ENCODE results near the gene COL23A1.
A peak's percentile ranks its signal among the peaks of the same experiment; 100 is the strongest.
"Not testable (repeated sequence)": the region's sequence is repeated elsewhere in the genome, so short reads cannot be mapped to it uniquely, and the experiment has no call there.

The COL23A1 gene

GRCh38 chr5:178587763-178588611 lies 2.2 kb downstream of the COL23A1 start:
- no peak for DNase-seq

GRCh38 chr5:178586396-178586795 lies 3.8 kb downstream of the COL23A1 start:
- no peak for DNase-seq

GRCh38 chr5:178585421-178585820 lies 4.8 kb downstream of the COL23A1 start:
- DNase-seq = not testable (repeated sequence)

GRCh38 chr5:178583279-178583678 lies 6.9 kb downstream of the COL23A1 start:
- DNase-seq = no peak

GRCh38 chr5:178582291-178582690 lies 7.9 kb downstream of the COL23A1 start:
- DNase-seq = no peak

- no peak for DNase-seq
Measured at GRCh38 chr5:178581621-178582020, 8.6 kb downstream of the COL23A1 start.

GRCh38 chr5:178580271-178580955 lies 9.8 kb downstream of the COL23A1 start:
- no peak for DNase-seq

GRCh38 chr5:178577944-178578343 lies 12.2 kb downstream of the COL23A1 start:
- no peak for DNase-seq

GRCh38 chr5:178577376-178577839 lies 12.8 kb downstream of the COL23A1 start:
- no peak for DNase-seq

GRCh38 chr5:178576591-178577351 lies 13.4 kb downstream of the COL23A1 start:
- no peak for DNase-seq

GRCh38 chr5:178573216-178573615 lies 17.0 kb downstream of the COL23A1 start:
- no peak for DNase-seq

- DNase-seq = no peak
Measured at GRCh38 chr5:178572617-178573016, 17.6 kb downstream of the COL23A1 start.

GRCh38 chr5:178569485-178569884 lies 20.7 kb downstream of the COL23A1 start:
- DNase-seq = peak in 1 of 2 experiments; percentile 4

GRCh38 chr5:178564811-178565550 lies 25.2 kb downstream of the COL23A1 start:
- DNase-seq = no peak

- DNase-seq = no peak
Measured at GRCh38 chr5:178564397-178564796, 25.8 kb downstream of the COL23A1 start.

- no peak for DNase-seq
Measured at GRCh38 chr5:178563621-178564020, 26.6 kb downstream of the COL23A1 start.

- DNase-seq = no peak
Measured at GRCh38 chr5:178561746-178562264, 28.4 kb downstream of the COL23A1 start.

GRCh38 chr5:178560911-178561310 lies 29.3 kb downstream of the COL23A1 start:
- no peak for DNase-seq

- DNase-seq = no peak
Measured at GRCh38 chr5:178557416-178557815, 32.8 kb downstream of the COL23A1 start.

- no peak for DNase-seq
Measured at GRCh38 chr5:178555771-178556211, 34.4 kb downstream of the COL23A1 start.

GRCh38 chr5:178555005-178555404 lies 35.2 kb downstream of the COL23A1 start:
- no peak for DNase-seq

- no peak for DNase-seq
Measured at GRCh38 chr5:178554311-178554710, 35.9 kb downstream of the COL23A1 start.

Data from Kasumi-1 (cell line).